GM12878 (cell line): ENCODE results near the gene CLDN10. TPM values are rescaled to one million over a fixed set of nuclear protein-coding genes. Genes with fewer than 3 reads are reported as not detected.

Experiments
- ATAC-seq: fragments of 200-7000 bp; cut with Tn5 transposase; 3 replicates; pipeline ENCODE4 v1.9.1; 2020; ENCODE audit warnings: mild to moderate bottlenecking, moderate library complexity
- BruUV-seq: library from RNA; stranded (reverse); fragments of 400-500 nt; replicated peaks from 2 replicates; lab custom pipeline; 2021; lab: Mats Ljungman, UMichigan
- CTCF ChIA-PET: fragments of 300-600 bp; sonication (Branson Sonifier 250); formaldehyde crosslinking; extraction: SDS; loops from one replicate; lab custom pipeline; 2021; ENCODE audit warnings: inconsistent platforms; lab: Yijun Ruan, JAX
- POLR2A ChIA-PET: fragments of 350-600 bp; formaldehyde crosslinking; extraction: SDS; loops from one replicate; lab custom pipeline; 2021; ENCODE audit warnings: inconsistent platforms; lab: Charles Lee
- RAD21 ChIA-PET: fragments of 300-600 bp; sonication (Branson Sonifier 250); formaldehyde crosslinking; loops from one replicate; lab custom pipeline; 2023; ENCODE audit warnings: antibody characterized with exemption; ENCODE audit not compliant: unreplicated experiment; lab: Charles Lee
- SMC1A ChIA-PET: fragments of 300-600 bp; sonication (Branson Sonifier 250); formaldehyde crosslinking; loops from one replicate; lab custom pipeline; 2023; ENCODE audit not compliant: unreplicated experiment, uncharacterized antibody; lab: Charles Lee
- DNase-seq: peaks from one replicate; pipeline ENCODE4 v3.0.0-alpha.2; 2011; ENCODE audit warnings: low read depth, low spot score
- FAIRE-seq: peaks from 3 replicates; lab custom pipeline; 2011; peaks lifted over from hg19 to GRCh38; lab: Jason Lieb, UNC
- H2AFZ ChIP-seq: 2 replicates; pipeline ENCODE4 v1.6.0; 2011; ENCODE audit warnings: low read depth, low read length, control low read depth; ENCODE audit not compliant: control insufficient read depth
- H3K27ac ChIP-seq: 2 replicates; pipeline ENCODE4 v1.5.1; 2011; ENCODE audit warnings: control low read depth; ENCODE audit not compliant: control insufficient read depth, insufficient read depth
- H3K27me3 ChIP-seq, 2 experiments: replicated peaks in 1 of 2; 2 replicates each; pipeline versions ENCODE4 v1.6.0 to v1.6.1; 2011; ENCODE audit warnings: low read length in 1 of 2; ENCODE audit not compliant: control insufficient read depth in 2 of 2, insufficient read depth in 2 of 2
- H3K36me3 ChIP-seq, 2 experiments: 2 replicates each; pipeline ENCODE4 v1.5.1; 2011; ENCODE audit warnings: low read length in 1 of 2; ENCODE audit not compliant: control insufficient read depth in 2 of 2, insufficient read depth in 2 of 2
- H3K4me1 ChIP-seq: 2 replicates; pipeline ENCODE4 v1.6.1; 2011; ENCODE audit warnings: mild to moderate bottlenecking, low read length, moderate library complexity, mixed read lengths; ENCODE audit not compliant: control insufficient read depth, insufficient read depth
- H3K4me2 ChIP-seq: 2 replicates; pipeline ENCODE4 v1.6.0; 2011; ENCODE audit warnings: control low read depth; ENCODE audit not compliant: control insufficient read depth, insufficient read depth
- H3K4me3 ChIP-seq: fragments of 200-600 bp; sonication (generic); 2 replicates; pipeline ENCODE4 v1.5.1; 2016
- H3K79me2 ChIP-seq: 2 replicates; pipeline ENCODE4 v1.6.0; 2011; ENCODE audit warnings: low read length; ENCODE audit not compliant: control insufficient read depth, insufficient read depth
- H3K9ac ChIP-seq: 2 replicates; pipeline ENCODE4 v1.8.0; 2011; ENCODE audit warnings: low read length, control low read depth, mixed read lengths; ENCODE audit not compliant: control insufficient read depth, insufficient read depth
- H3K9me3 ChIP-seq: replicated peaks from 3 replicates; pipeline ENCODE4 v1.5.1; 2011; ENCODE audit warnings: mild to moderate bottlenecking, low read length; ENCODE audit not compliant: control insufficient read depth, insufficient read depth
- H4K20me1 ChIP-seq: 2 replicates; pipeline ENCODE4 v1.6.0; 2011; ENCODE audit not compliant: control insufficient read depth, insufficient read depth
- ESRRA ChIP-seq: IDR thresholded peaks from 2 replicates; pipeline ENCODE4 v1.6.1; 2012; ENCODE audit warnings: mild to moderate bottlenecking, low read length, improper control_type of control experiment
- HCFC1 ChIP-seq: fragments of 150-350 bp; IDR thresholded peaks from 2 replicates; pipeline ENCODE4 v1.6.1; 2014; ENCODE audit warnings: low read length
- NR2C1 ChIP-seq: fragments of 450-650 bp; IDR thresholded peaks from 2 replicates; pipeline ENCODE4 v1.6.1; 2017; ENCODE audit warnings: antibody characterized with exemption, mild to moderate bottlenecking, moderate library complexity
- POLR2AphosphoS2 ChIP-seq: IDR thresholded peaks from 2 replicates; pipeline ENCODE4 v1.6.1; 2011; ENCODE audit warnings: low read depth, mild to moderate bottlenecking, low read length, improper control_type of control experiment, moderate library complexity
- TCF3 ChIP-seq: IDR thresholded peaks from 2 replicates; pipeline ENCODE4 v1.6.1; 2012; ENCODE audit warnings: low read depth, mild to moderate bottlenecking, low read length, borderline replicate concordance; ENCODE audit not compliant: insufficient read depth
- WRNIP1 ChIP-seq: IDR thresholded peaks from 2 replicates; pipeline ENCODE4 v1.6.1; 2011; ENCODE audit warnings: low read depth, low read length, improper control_type of control experiment, borderline replicate concordance
- ZNF207 ChIP-seq: fragments of 450-650 bp; IDR thresholded peaks from 2 replicates; pipeline ENCODE4 v1.6.1; 2014; ENCODE audit warnings: antibody characterized with exemption, mild to moderate bottlenecking, borderline replicate concordance
- WGBS: methylation state at CpG from one replicate; pipeline ENCODE4 v1.1.6; 2016; ENCODE audit warnings: low lambda C conversion rate; ENCODE audit not compliant: insufficient replicate concordance, insufficient coverage; ENCODE audit errors: missing lambda C conversion rate; 5-methylcytosine and 5-hydroxymethylcytosine counted together
- in situ Hi-C: fragments of 300-500 bp; cut with MboI; formaldehyde crosslinking; loops from 9 replicates; pipeline ENCODE4 v1.14.3; 2018; ENCODE audit warnings: mixed read lengths
- intact Hi-C: fragments of 100-400 bp; cut with micrococcal nuclease; formaldehyde crosslinking; loops from one replicate; pipeline ENCODE4 v1.14.2; 2022; ENCODE audit not compliant: unreplicated experiment
- polyA plus RNA-seq, 11 experiments: library from polyadenylated mRNA; depleted of rRNA in 4 of 11; unstranded in 6 of 11; stranded (reverse) in 5 of 11; fragments of >200 nt; fragmentation: Nextera tagmentation in 4 of 11; fragmentation: Illumina TruSeq in 1 of 11; extraction: Ambion mirVana in 4 of 11; extraction: Trizol in 1 of 11; gene quantifications; 1 replicate in 1 of 11; 2 replicates in 10 of 11; pipeline versions ENCODE4 v1.2.1 to v1.2.3, GENCODE V29; 2011 to 2016; ENCODE audit warnings: inconsistent platforms in 2 of 11, missing spikeins in 2 of 11, low read depth in 1 of 11
- total RNA-seq, 4 experiments: library from RNA; depleted of rRNA in 3 of 4; stranded (reverse); fragments of >200 nt in 3 of 4; fragmentation: Illumina TruSeq in 1 of 4; extraction: Trizol in 1 of 4; gene quantifications; 2 replicates each; pipeline versions ENCODE4 v1.2.1 to v1.2.3, GENCODE V29; 2013 to 2021
- TF ChIP-seq, protein P1 (sequence below): IDR thresholded peaks from 2 replicates; pipeline ENCODE4 v1.6.1; 2011; ENCODE audit warnings: borderline replicate concordance, low read depth, mild to moderate bottlenecking, moderate library complexity, mixed read lengths, low read length; ENCODE audit not compliant: insufficient read depth; ENCODE audit errors: extremely low read length

Gene CLDN10
- total and polyA plus RNA-seq, 10 of the 15 experiments (the other 5 are each of a cell fraction or from before 2014, with no cell fraction given), result not detected

DNA sequence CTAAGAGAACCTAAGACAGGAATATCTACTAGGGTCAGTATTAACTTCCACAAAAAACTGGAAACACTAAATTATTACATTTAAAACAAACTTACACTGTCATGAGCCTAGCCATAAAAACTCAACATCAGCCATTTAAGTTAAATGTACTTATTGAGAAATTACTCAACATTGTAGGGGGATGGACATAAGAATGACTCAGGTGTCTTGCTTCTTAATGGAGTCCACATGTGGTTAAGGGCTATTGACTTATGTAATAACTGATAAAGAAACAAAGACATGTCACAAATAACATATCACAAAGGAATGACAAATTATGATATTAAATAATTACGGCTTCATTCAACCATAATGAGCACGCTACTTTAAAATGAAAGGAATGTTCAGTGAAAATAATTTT, 36.2 kb downstream of the CLDN10 start:
- CTCF ChIA-PET, result no interaction called here
- Histone ChIP-seq H3K9ac (no peak overlapping the region), H3K27me3 (peaks cover 0 to 3% of the 10 kb centered on the region in 2 experiments; a peak in 2 of 4 replicates), H3K4me1 (no peaks in the 10 kb centered on the region), H3K27ac (no peak overlapping the region), H3K4me3 (no peak overlapping the region), H3K36me3 (no peaks in the 10 kb centered on the region), H4K20me1 (no peaks in the 10 kb centered on the region), H3K9me3 (no peaks in the 10 kb centered on the region), H3K79me2 (no peaks in the 10 kb centered on the region), H2AFZ (no peak overlapping the region)
- no peak for DNase-seq
- intact Hi-C loops, result no loop called here
- RAD21 ChIA-PET, result no interaction called here
- 97% methylated on average over 2 of the region's 2 CpGs for WGBS
- SMC1A ChIA-PET, result no interaction called here
- TF ChIP-seq POLR2AphosphoS2, result no peak
- no peak for TF ChIP-seq WRNIP1
- TF ChIP-seq HCFC1, result no peak
- TF ChIP-seq, protein P1, sequence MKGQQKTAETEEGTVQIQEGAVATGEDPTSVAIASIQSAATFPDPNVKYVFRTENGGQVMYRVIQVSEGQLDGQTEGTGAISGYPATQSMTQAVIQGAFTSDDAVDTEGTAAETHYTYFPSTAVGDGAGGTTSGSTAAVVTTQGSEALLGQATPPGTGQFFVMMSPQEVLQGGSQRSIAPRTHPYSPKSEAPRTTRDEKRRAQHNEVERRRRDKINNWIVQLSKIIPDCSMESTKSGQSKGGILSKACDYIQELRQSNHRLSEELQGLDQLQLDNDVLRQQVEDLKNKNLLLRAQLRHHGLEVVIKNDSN, result no peak
- no peak for TF ChIP-seq NR2C1
- no peak for TF ChIP-seq TCF3
- TF ChIP-seq ZNF207, result no peak
- TF ChIP-seq ESRRA, result no peak
- TF ChIP-seq, all 136 proteins: peak for 0
- no peak overlapping the region for H3K4me2 ChIP-seq
- no peak for FAIRE-seq
- no TSS peak for BruUV-seq
- no peak for ATAC-seq
- POLR2A ChIA-PET, result no interaction called here
- in situ Hi-C loops, result no loop called here
